Liver (tissue), 4 donors: Measurements from ENCODE around the gene TCAIM. TPM values are rescaled to one million over a fixed set of nuclear protein-coding genes. Genes with fewer than 3 reads are reported as not detected.

Experiments used
- polyA plus RNA-seq, 2 donors: library from polyadenylated mRNA; stranded (reverse) in 1 of 2; unstranded in 1 of 2; fragments of 200-250 nt in 1 of 2; fragments of >200 nt in 1 of 2; fragmentation: Nextera tagmentation in 1 of 2; extraction: Ambion mirVana in 1 of 2; gene quantifications; one replicate each; pipeline versions ENCODE4 v1.2.1 to v1.2.3, GENCODE V29; 2013 to 2015
- total RNA-seq, 2 donors: library from RNA; depleted of rRNA; stranded (reverse); fragments of >200 nt; gene quantifications; one replicate each; pipeline ENCODE4 v1.2.3, GENCODE V29; 2014
- donor health status: healthy.
- donor health status: healthy.
- donor health status: healthy.

Gene TCAIM
- total and polyA plus RNA-seq, 4 donors, result 21.0 to 46.6 (median 24.0) TPM

Other genes starting within 250 kb of the TCAIM start
- gene TOPAZ1, start 96.9 kb upstream of the TCAIM start, total RNA-seq, result not detected
- not detected for gene TOPAZ1, start 96.9 kb upstream of the TCAIM start, polyA plus RNA-seq
- gene ZNF445, start 138.9 kb downstream of the TCAIM start, total RNA-seq, result 1 to 10 TPM; 7.6 to 8.7 TPM
- gene ZNF445, start 138.9 kb downstream of the TCAIM start, polyA plus RNA-seq, result 1 to 10 TPM; 2.1 to 2.2 TPM
- 1 to 10 TPM; 3.2 to 4.4 TPM for gene ZKSCAN7, start 216.4 kb downstream of the TCAIM start, total RNA-seq
- 1 to 10 TPM; 1.1 to 1.2 TPM for gene ZKSCAN7, start 216.4 kb downstream of the TCAIM start, polyA plus RNA-seq
- gene ZNF660, start 246.2 kb downstream of the TCAIM start, total RNA-seq, result 1 to 10 TPM in 1 of 2 donors, under 1 TPM in 1; 0.59 to 2.7 TPM
- under 1 TPM; 0.08 to 0.24 TPM for gene ZNF660, start 246.2 kb downstream of the TCAIM start, polyA plus RNA-seq